H1 (cell line): ENCODE data around the gene IQSEC3. TPM values are rescaled to one million over a fixed set of nuclear protein-coding genes. Genes with fewer than 3 reads are reported as not detected.

Experiments
- CTCF ChIA-PET: fragments of 300-600 bp; sonication (Branson Sonifier 250); formaldehyde crosslinking; loops from one replicate; lab custom pipeline; 2021; ENCODE audit not compliant: partially characterized antibody; lab: Charles Lee
- POLR2A ChIA-PET: fragments of 300-600 bp; sonication (Branson Sonifier 250); formaldehyde crosslinking; loops from one replicate; lab custom pipeline; 2021; ENCODE audit warnings: inconsistent platforms; ENCODE audit not compliant: partially characterized antibody; lab: Charles Lee
- DNase-seq, 2 experiments: peaks; one replicate each; pipeline versions ENCODE4 v3.0.0 to v3.0.0-alpha.2; 2010 to 2022; ENCODE audit warnings: low spot score in 2 of 2, low read depth in 1 of 2, mixed read lengths in 1 of 2
- FAIRE-seq: peaks from 2 replicates; lab custom pipeline; 2011; peaks lifted over from hg19 to GRCh38; lab: Jason Lieb, UNC
- H2AFZ ChIP-seq: 2 replicates; pipeline ENCODE4 v1.8.1; 2012; ENCODE audit warnings: low read length, inconsistent platforms
- H2AK5ac ChIP-seq: 2 replicates; pipeline ENCODE4 v1.6.1; 2013; ENCODE audit warnings: low read depth, low read length
- H2BK120ac ChIP-seq: replicated peaks from 2 replicates; pipeline ENCODE3; 2013; ENCODE audit warnings: low read depth, low read length, inconsistent platforms
- H2BK12ac ChIP-seq: 2 replicates; pipeline ENCODE4 v1.6.1; 2013; ENCODE audit warnings: low read depth, low read length
- H2BK15ac ChIP-seq: 2 replicates; pipeline ENCODE4 v1.6.1; 2013; ENCODE audit warnings: low read length
- H2BK20ac ChIP-seq: 2 replicates; pipeline ENCODE4 v1.6.1; 2013; ENCODE audit warnings: low read length
- H2BK5ac ChIP-seq: 2 replicates; pipeline ENCODE4 v1.6.1; 2013; ENCODE audit warnings: low read depth, low read length
- H3K14ac ChIP-seq: 2 replicates; pipeline ENCODE4 v1.6.1; 2013; ENCODE audit warnings: inconsistent platforms; ENCODE audit not compliant: insufficient read length
- H3K18ac ChIP-seq: 2 replicates; pipeline ENCODE4 v1.6.1; 2013; ENCODE audit warnings: low read length; ENCODE audit errors: extremely low read depth
- H3K23ac ChIP-seq: 2 replicates; pipeline ENCODE4 v1.6.1; 2013; ENCODE audit warnings: inconsistent platforms; ENCODE audit not compliant: insufficient read length
- H3K23me2 ChIP-seq: 2 replicates; pipeline ENCODE4 v1.6.1; 2013; ENCODE audit warnings: low read depth, low read length
- H3K27ac ChIP-seq: 2 replicates; pipeline ENCODE4 v1.6.1; 2011; ENCODE audit warnings: low read depth, low read length, inconsistent platforms
- H3K27me3 ChIP-seq, 4 experiments: replicated peaks in 1 of 4; 1 replicate in 1 of 4; 2 replicates in 3 of 4; pipeline versions ENCODE4 v1.6.1 to v1.8.1; 2011 to 2013; ENCODE audit warnings: low read length in 3 of 4, mild to moderate bottlenecking in 3 of 4, inconsistent platforms in 2 of 4, mixed read lengths in 2 of 4, moderate library complexity in 1 of 4; ENCODE audit not compliant: control insufficient read depth in 3 of 4, insufficient read depth in 3 of 4; ENCODE audit errors: extremely low read depth in 1 of 4
- H3K36me3 ChIP-seq, 4 experiments: 2 replicates each; pipeline versions ENCODE4 v1.6.1 to v1.8.1; 2011 to 2013; ENCODE audit warnings: mild to moderate bottlenecking in 4 of 4, low read length in 3 of 4, moderate library complexity in 2 of 4, control low read depth in 1 of 4, inconsistent platforms in 1 of 4; ENCODE audit not compliant: insufficient read depth in 4 of 4, control insufficient read depth in 2 of 4
- H3K4ac ChIP-seq: replicated peaks from 2 replicates; pipeline ENCODE3; 2013; ENCODE audit warnings: low read length, low read depth, mixed read lengths, inconsistent platforms; ENCODE audit not compliant: insufficient read length
- H3K4me1 ChIP-seq, 4 experiments: replicated peaks in 1 of 4; 1 replicate in 1 of 4; 2 replicates in 3 of 4; pipeline versions ENCODE4 v1.6.1 to v1.8.1; 2011 to 2013; ENCODE audit warnings: low read length in 3 of 4, inconsistent platforms in 2 of 4, mixed read lengths in 1 of 4; ENCODE audit not compliant: insufficient read depth in 4 of 4, control insufficient read depth in 3 of 4
- H3K4me2 ChIP-seq, 2 experiments: 2 replicates each; pipeline versions ENCODE4 v1.6.1 to v1.8.1; 2011 to 2013; ENCODE audit warnings: low read depth in 2 of 2, low read length in 2 of 2, control low read depth in 1 of 2, inconsistent platforms in 1 of 2, mild to moderate bottlenecking in 1 of 2; ENCODE audit not compliant: insufficient read depth in 1 of 2
- H3K4me3 ChIP-seq, 4 experiments: fragments of 200-600, 300-600 bp in 1 of 4; sonication (generic), shearing (Covaris generic), sonication (Bioruptor Twin) in 1 of 4; 2 replicates each; pipeline versions ENCODE4 v1.5.1 to v1.8.1; 2011 to 2016; ENCODE audit warnings: low read length in 4 of 4, low read depth in 3 of 4, control low read depth in 2 of 4, inconsistent platforms in 2 of 4, mild to moderate bottlenecking in 2 of 4, mixed read lengths in 1 of 4, moderate library complexity in 1 of 4; ENCODE audit not compliant: insufficient read depth in 2 of 4; ENCODE audit errors: extremely low read depth in 1 of 4
- H3K56ac ChIP-seq: replicated peaks from 2 replicates; pipeline ENCODE3; 2013; ENCODE audit warnings: low read depth, mild to moderate bottlenecking, mixed read lengths, low read length, inconsistent platforms; ENCODE audit not compliant: insufficient read length
- H3K79me1 ChIP-seq: 2 replicates; pipeline ENCODE4 v1.6.1; 2013; ENCODE audit warnings: low read depth, low read length, control low read depth
- H3K79me2 ChIP-seq, 2 experiments: 2 replicates each; pipeline versions ENCODE4 v1.6.1 to v1.8.1; 2012 to 2013; ENCODE audit warnings: low read length in 2 of 2, mild to moderate bottlenecking in 2 of 2, inconsistent platforms in 1 of 2; ENCODE audit not compliant: insufficient read depth in 2 of 2, control insufficient read depth in 1 of 2
- H3K9ac ChIP-seq, 4 experiments: replicated peaks in 1 of 4; 1 replicate in 1 of 4; 2 replicates in 3 of 4; pipeline versions ENCODE4 v1.6.1 to v1.8.1; 2011 to 2013; ENCODE audit warnings: low read depth in 3 of 4, low read length in 3 of 4, control low read depth in 2 of 4, mild to moderate bottlenecking in 2 of 4, moderate library complexity in 2 of 4, inconsistent platforms in 1 of 4; ENCODE audit errors: extremely low read depth in 1 of 4
- H3K9me3 ChIP-seq, 2 experiments: 2 replicates each; pipeline versions ENCODE4 v1.6.1 to v1.8.1; 2012 to 2013; ENCODE audit warnings: mild to moderate bottlenecking in 2 of 2, moderate library complexity in 2 of 2, control low read depth in 1 of 2, inconsistent platforms in 1 of 2, low read depth in 1 of 2, low read length in 1 of 2, mixed read lengths in 1 of 2; ENCODE audit not compliant: insufficient read depth in 2 of 2
- H4K20me1 ChIP-seq, 2 experiments: replicated peaks in 1 of 2; 2 replicates each; pipeline versions ENCODE3 to v1.8.1; 2011 to 2013; ENCODE audit warnings: inconsistent platforms in 2 of 2, low read length in 2 of 2, mild to moderate bottlenecking in 1 of 2; ENCODE audit not compliant: insufficient read depth in 2 of 2, control insufficient read depth in 1 of 2
- H4K5ac ChIP-seq: 2 replicates; pipeline ENCODE4 v1.6.1; 2013; ENCODE audit warnings: low read length, low read depth, mixed read lengths, inconsistent platforms; ENCODE audit not compliant: insufficient read length
- H4K8ac ChIP-seq: 2 replicates; pipeline ENCODE4 v1.8.0; 2013; ENCODE audit warnings: mild to moderate bottlenecking, moderate library complexity, low read length, inconsistent platforms; ENCODE audit not compliant: insufficient read depth; ENCODE audit errors: extremely low read depth
- H4K91ac ChIP-seq: replicated peaks from 2 replicates; pipeline ENCODE3; 2013; ENCODE audit warnings: low read length, mixed read lengths, inconsistent platforms; ENCODE audit not compliant: insufficient read length
- ZNF274 ChIP-seq: IDR thresholded peaks from 2 replicates; pipeline ENCODE4 v1.7.0; 2012; ENCODE audit warnings: low read length, borderline replicate concordance; ENCODE audit errors: extremely low read depth
- WGBS, 2 experiments: shearing (Covaris generic) in 1 of 2; methylation state at CpG; one replicate each; pipeline versions ENCODE4 v1.1.6 to v1.1.7; 2013 to 2015; ENCODE audit warnings: low lambda C conversion rate in 2 of 2, mixed read lengths in 2 of 2, inconsistent platforms in 1 of 2, low coverage in 1 of 2, missing lambda C conversion rate in 1 of 2; ENCODE audit not compliant: insufficient replicate concordance in 2 of 2, insufficient coverage in 1 of 2, insufficient read length in 1 of 2; ENCODE audit errors: extremely low coverage in 1 of 2, missing lambda C conversion rate in 1 of 2; 5-methylcytosine and 5-hydroxymethylcytosine counted together
- polyA plus RNA-seq, 7 experiments: library from polyadenylated mRNA; depleted of rRNA in 3 of 7; stranded (reverse) in 5 of 7; unstranded in 2 of 7; fragments of >200 nt in 5 of 7; fragments of 200-250 nt in 2 of 7; gene quantifications; 1 replicate in 5 of 7; 2 replicates in 1 of 7; 4 replicates in 1 of 7; pipeline versions ENCODE4 v1.2.1 to v1.2.3, GENCODE V29; 2011 to 2013; ENCODE audit warnings: missing spikeins in 2 of 7, mixed read lengths in 2 of 7
- total RNA-seq: library from RNA; stranded (reverse); fragmentation: NEBNext Ultra II Directional; extraction: Animal tissue kit (Norgen Biotek cat#: 25700); gene quantifications from 2 replicates; pipeline ENCODE4 v1.2.1, GENCODE V29; 2021

Gene IQSEC3
- total and polyA plus RNA-seq, 2 of the 8 experiments (the other 6 are each of a cell fraction or from before 2014, with no cell fraction given): 1.2 to 3.1 TPM

DNA sequence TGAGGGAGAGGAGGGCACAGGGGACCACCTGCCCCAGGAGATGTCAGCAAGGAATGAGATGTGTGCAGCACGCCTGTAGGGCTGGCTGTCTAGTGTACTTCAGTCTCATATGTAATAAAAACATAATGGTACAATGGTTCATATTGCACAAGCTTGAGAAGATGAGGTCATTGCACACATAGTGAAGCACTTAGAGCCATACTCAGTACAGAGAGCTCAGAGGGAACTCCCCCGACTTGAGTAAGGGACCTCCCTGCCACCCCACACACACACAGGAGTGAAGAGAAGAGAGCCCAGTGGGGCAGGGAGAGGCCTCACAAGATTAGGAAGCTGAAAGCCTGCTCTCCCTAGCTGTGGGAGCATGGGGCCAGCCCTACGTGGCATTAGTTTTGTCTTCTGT, 85.9 kb downstream of the IQSEC3 start:
- Histone ChIP-seq H4K91ac (no peak overlapping the region), H3K14ac (no peak overlapping the region), H3K4me3 (no peak overlapping the region), H3K27me3 (no peaks in the 10 kb centered on the region), H3K56ac (no peak overlapping the region), H3K4me1 (peaks cover 0 to 11% (median 2%) of the 10 kb centered on the region in 4 experiments; a peak in 5 of 7 replicates), H4K8ac (no peak overlapping the region; the same call in 1 of the 2 replicates), H3K27ac (no peak overlapping the region), H2BK12ac (peak overlapping the region; percentile 20; the same call in 1 of the 2 replicates), H2BK15ac (no peak overlapping the region), H2AFZ (no peak overlapping the region), H4K20me1 (no peaks in the 10 kb centered on the region), H3K4ac (no peak overlapping the region), H3K23me2 (no peaks in the 10 kb centered on the region), H2AK5ac (no peak overlapping the region), H3K4me2 (no peak overlapping the region), H3K36me3 (no peaks in the 10 kb centered on the region), H2BK5ac (no peak overlapping the region), H2BK120ac (no peak overlapping the region), H3K9me3 (no peaks in the 10 kb centered on the region), H3K18ac (no peak overlapping the region; the same call in 1 of the 2 replicates), H3K9ac (no peak overlapping the region), H3K79me2 (no peaks in the 10 kb centered on the region), H3K23ac (no peak overlapping the region), H3K79me1 (no peaks in the 10 kb centered on the region), H2BK20ac (no peak overlapping the region), H4K5ac (no peak overlapping the region)
- ChIA-PET CTCF (interaction anchor here (0.7 to 8.0 kb wide), 29 partner anchors 8 to 98 kb away, joined by 3 to 51 read pairs (median 6); no protein-coding TSS in a partner anchor), POLR2A (interaction anchor here (1.0 to 1.9 kb wide), 4 partner anchors 8 to 36 kb away, joined by 4 to 9 read pairs (median 6); no protein-coding TSS in a partner anchor)
- DNase-seq (no peak), FAIRE-seq (no peak)
- 71% methylated on average over 3 of the region's 3 CpGs; no CpG with 5 or more reads in 1 of the 2 experiments for WGBS, 2 experiments
- TF ChIP-seq ZNF274: no peak
